GM19467 (cell line): ENCODE results near the gene UMAD1.
"Not testable (repeated sequence)": the region's sequence is repeated elsewhere in the genome, so short reads cannot be mapped to it uniquely, and the experiment has no call there.

ENCODE experiments used
- ATAC-seq: cut with Tn5 transposase; IDR thresholded peaks from one replicate; pipeline ENCODE4 v1.9.1; 2021; ENCODE audit warnings: mild to moderate bottlenecking, moderate library complexity; ENCODE audit not compliant: unreplicated experiment

Gene UMAD1

GRCh38 chr7:7793921-7794320, 153.4 kb downstream of the UMAD1 start:
- no peak for ATAC-seq

- no peak for ATAC-seq
These were observed 154.7 kb downstream of the UMAD1 start for GRCh38 chr7:7795203-7795602.

GRCh38 chr7:7795630-7796121, 155.1 kb downstream of the UMAD1 start:
- no peak for ATAC-seq

GRCh38 chr7:7798510-7798909, 158.0 kb downstream of the UMAD1 start:
- no peak for ATAC-seq

- ATAC-seq = no peak
These were observed 158.6 kb downstream of the UMAD1 start for GRCh38 chr7:7799138-7799537.

- ATAC-seq = no peak
These were observed 162.0 kb downstream of the UMAD1 start for GRCh38 chr7:7802531-7802930.

GRCh38 chr7:7803715-7804178, 163.2 kb downstream of the UMAD1 start:
- peak; percentile 73 for ATAC-seq

- ATAC-seq = not testable (repeated sequence)
These were observed 164.3 kb downstream of the UMAD1 start for GRCh38 chr7:7804822-7805221.

GRCh38 chr7:7805511-7806153, 165.1 kb downstream of the UMAD1 start:
- no peak for ATAC-seq

GRCh38 chr7:7808156-7808555, 167.6 kb downstream of the UMAD1 start:
- ATAC-seq = no peak

GRCh38 chr7:7808626-7809025, 168.1 kb downstream of the UMAD1 start:
- no peak for ATAC-seq

GRCh38 chr7:7810380-7810779, 169.8 kb downstream of the UMAD1 start:
- ATAC-seq = no peak

- ATAC-seq = no peak
These were observed 170.3 kb downstream of the UMAD1 start for GRCh38 chr7:7810826-7811225.

- no peak for ATAC-seq
These were observed 171.6 kb downstream of the UMAD1 start for GRCh38 chr7:7812112-7812511.

- ATAC-seq = no peak
These were observed 174.8 kb downstream of the UMAD1 start for GRCh38 chr7:7815395-7815794.

GRCh38 chr7:7816084-7816483, 175.5 kb downstream of the UMAD1 start:
- peak; percentile 32 for ATAC-seq

- ATAC-seq = no peak
These were observed 176.4 kb downstream of the UMAD1 start for GRCh38 chr7:7816816-7817536.

- no peak for ATAC-seq
These were observed 177.2 kb downstream of the UMAD1 start for GRCh38 chr7:7817748-7818147.

- not testable (repeated sequence) for ATAC-seq
These were observed 177.6 kb downstream of the UMAD1 start for GRCh38 chr7:7818179-7818578.

GRCh38 chr7:7819442-7820247, 179.1 kb downstream of the UMAD1 start:
- peak; percentile 43 for ATAC-seq

- ATAC-seq = no peak
These were observed 179.9 kb downstream of the UMAD1 start for GRCh38 chr7:7820409-7820808.
